NCI-H1092 treated with DMSO at 0.1 percent for 48 hours (cell line): ENCODE measurements around the gene YKT6.
"Not testable (repeated sequence)": the region's sequence is repeated elsewhere in the genome, so short reads cannot be mapped to it uniquely, and the experiment has no call there.

Experiments used
- DNase-seq: peaks from one replicate; lab custom pipeline; 2025; lab: John Stamatoyannopoulos, UW

Gene YKT6

DNA sequence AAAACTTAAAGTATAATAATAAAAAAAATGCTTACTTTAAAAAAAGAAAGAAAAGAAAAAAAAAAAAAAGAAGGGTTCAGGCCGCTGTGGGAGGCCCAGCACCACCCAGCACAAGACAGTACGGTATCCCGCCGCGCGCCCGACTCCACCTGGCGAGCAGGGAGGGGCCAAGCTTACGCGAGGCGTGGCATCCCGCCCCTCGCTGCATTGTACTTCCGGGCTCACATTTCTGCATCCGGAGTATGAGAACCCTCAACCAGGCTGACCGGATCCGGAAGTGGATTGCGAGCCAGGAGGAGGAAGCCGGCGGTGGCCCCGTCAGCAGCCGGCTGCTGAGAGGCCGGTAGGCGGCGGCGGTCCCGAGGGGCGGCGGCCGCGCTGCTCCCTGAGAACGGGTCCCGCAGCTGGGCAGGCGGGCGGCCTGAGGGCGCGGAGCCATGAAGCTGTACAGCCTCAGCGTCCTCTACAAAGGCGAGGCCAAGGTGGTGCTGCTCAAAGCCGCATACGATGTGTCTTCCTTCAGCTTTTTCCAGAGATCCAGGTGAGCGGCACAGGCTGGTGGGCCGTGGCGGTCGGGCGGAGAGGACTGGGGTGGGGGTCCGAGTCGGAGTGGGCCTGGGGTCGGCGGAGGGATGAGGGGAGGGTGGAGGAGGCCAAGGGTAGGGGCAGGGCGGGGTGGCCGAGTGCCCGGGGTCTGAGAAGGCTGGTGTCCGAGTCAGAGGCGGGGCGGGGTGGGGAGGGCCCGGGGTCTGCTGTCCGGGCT is at the start of gene YKT6:
Gene YKT6, plus strand, starts transcription at position 280 of the 763 bp plus-strand sequence. Its CDS starts 158 bp downstream, at position 438.
- peak; percentile 97 for DNase-seq

DNA sequence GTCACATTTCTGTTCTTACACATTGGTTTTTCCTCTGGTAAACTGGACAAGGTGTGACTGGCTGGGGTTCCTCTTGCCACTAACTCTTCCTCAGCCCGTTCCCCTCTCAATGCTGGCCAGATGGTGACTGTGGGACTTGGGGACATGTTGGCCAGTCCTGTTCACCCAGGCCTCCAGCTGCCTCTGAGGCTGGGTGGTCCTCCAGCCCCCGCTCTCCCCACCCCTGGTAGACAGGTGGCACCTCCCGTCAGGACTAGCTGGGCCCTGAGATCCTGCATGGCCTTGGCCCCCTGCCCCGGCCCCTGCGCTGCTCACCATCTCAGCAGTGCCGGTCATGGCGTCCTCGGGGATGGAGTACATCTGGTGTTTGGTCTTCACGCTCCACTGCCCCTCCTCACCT is 48.8 kb upstream of the YKT6 start:
- DNase-seq: no peak

DNA sequence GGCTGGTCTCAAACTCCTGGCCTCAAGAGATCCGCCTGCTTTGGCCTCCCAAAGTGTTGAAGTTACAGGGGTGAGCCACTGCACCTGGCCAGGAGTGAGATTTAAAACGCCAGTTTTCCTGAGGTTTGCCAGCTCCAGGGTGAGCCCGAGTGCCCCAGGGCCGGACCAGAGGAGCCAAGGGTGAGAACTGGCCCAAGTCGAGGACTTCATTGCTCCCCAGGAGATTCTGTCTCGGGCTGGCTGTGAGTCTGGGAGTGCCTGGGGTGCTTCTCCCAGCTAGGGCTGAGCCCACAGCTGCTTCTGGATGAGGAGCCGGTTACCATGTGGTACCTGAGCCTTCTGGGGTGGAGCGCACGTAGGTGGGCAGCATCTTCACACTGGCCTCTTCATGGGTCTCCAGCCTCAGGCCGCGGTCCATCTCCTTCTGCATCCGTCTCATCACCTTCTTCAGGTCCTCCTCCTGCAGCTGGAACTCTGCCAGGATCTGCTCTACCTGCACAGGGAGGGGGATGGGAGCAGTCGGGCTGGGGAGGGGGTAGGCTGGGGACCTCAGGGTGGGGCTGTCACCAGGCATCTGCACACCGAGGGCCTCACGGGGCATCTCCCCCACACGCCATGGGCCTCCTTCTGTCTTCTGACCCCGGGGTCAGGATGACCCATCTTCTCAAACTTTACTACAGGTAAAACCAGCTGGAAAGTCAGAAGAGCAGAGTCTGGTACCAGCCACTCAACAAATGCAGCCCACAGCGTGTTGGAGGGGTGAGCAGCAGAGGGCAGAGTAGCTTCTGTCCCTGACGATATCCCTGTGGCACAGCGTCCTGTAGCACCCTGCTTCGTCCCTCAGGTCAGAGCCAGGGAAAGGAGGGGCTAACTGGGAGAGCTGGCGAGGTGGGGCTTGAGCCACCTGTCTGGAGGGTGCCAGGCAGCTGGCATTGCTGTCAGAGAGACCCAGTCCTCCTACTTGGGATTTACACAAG is 47.5 kb upstream of the YKT6 start:
- DNase-seq: no peak

DNA sequence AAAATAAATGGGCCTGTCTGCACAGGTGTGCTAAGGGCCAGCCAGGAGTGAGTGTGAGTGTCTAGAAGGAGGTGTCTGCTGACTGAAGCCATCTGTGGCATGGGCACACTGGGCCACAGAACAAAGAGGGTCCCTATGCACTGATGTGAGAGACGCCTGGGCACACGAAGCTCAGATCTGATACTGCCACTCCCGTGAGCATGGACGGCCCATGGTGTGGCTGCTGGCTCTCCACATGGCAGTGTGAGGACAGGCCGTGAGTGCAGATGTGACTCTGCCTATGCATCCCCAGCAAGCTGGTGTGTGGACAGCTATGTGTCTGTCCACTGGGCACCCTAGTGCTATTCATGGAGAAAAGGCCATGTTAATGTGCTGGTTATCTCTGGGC is 46.8 kb upstream of the YKT6 start:
- no peak for DNase-seq

DNA sequence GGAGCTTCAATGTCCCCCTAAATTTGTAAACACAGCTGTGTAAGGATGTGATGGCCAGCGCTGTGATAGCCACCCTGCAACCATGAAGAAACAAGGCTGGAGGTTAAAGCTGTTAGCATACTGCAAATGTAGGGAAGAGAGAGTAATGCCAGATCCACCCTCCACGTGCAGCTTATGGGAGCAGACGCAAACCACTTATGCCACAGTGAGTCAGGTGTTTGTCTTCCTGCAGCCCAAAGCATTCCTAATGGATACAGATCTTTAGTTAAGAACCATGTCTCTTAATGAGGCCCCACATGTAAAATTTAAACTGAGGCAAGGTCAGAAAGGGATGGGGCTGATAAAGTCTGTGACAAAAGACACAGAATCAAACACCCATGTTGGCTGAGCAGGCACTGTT is 46.1 kb upstream of the YKT6 start:
- DNase-seq: no peak

DNA sequence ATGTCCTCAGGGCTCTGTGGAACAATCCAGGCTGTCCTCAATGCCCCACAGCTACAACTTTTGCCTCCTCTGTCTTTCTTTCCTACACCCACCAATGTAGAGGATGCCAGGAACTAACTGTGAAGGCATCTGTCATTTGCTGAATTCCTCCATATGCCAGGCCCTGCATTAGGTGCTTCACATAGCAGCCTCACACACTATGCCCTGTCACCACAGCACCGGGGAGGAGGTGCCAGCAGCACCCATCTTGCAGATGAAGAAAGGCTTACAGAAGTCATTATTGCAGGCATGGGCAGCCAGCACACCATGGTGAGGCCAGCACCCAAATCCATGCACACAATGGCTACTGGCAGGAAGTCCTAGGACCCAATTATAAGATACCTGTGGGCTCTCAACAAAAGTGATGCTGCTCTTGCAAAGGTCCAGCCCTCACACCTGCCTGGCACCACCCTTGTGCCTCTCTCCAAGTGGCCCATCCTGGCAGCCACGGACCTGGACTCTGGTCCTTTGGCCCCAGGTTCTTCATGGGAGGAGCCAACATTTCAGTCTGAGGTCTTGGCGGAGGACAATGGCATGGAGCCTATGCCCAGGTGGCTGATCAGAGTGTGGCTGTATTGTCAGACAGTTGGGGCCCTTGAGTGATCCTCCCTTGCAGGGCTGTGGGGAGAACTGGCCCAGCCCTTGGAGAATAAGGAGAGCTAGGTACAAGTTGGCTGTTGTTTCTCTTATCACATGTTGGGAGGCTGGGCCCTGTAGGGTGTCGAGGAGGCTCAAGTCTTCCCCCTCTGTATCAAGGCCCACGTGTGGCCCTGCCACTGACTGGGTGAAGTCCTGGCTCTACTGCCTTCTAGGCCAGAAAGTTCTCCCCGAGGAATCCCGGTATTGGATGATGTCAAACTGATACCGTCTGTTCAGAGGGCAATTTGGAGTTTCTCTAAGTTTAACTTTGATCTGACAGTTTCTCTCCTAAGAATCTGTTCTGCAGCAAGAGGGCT is 45.3 kb upstream of the YKT6 start:
- no peak for DNase-seq

DNA sequence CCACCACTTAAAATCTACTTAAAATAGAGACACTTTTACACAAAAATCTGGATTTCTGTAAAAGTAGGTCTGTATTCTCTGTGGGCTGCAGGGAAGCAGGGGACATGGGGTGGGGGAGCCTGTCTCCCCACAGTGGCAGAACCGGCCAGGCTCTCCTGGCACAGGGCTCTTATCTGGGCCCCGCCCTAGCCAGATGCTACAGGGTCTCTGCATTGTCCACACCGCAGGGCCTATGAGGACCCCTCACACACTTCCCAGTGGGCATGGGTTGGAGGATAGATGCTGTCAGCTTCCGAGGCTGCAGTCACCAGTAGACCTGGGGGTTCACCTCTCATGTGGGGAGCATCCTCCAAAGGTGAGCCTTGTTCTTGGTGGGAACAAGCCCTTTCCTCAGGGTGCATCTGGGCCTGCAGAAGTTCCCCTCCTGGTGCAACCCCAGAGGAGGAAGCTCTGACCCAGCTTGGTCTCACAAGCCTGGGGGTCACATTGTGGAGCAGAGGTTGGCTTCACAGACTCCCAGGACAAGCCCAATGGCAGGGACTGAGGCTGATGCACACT is 44.2 kb upstream of the YKT6 start:
- DNase-seq: no peak

DNA sequence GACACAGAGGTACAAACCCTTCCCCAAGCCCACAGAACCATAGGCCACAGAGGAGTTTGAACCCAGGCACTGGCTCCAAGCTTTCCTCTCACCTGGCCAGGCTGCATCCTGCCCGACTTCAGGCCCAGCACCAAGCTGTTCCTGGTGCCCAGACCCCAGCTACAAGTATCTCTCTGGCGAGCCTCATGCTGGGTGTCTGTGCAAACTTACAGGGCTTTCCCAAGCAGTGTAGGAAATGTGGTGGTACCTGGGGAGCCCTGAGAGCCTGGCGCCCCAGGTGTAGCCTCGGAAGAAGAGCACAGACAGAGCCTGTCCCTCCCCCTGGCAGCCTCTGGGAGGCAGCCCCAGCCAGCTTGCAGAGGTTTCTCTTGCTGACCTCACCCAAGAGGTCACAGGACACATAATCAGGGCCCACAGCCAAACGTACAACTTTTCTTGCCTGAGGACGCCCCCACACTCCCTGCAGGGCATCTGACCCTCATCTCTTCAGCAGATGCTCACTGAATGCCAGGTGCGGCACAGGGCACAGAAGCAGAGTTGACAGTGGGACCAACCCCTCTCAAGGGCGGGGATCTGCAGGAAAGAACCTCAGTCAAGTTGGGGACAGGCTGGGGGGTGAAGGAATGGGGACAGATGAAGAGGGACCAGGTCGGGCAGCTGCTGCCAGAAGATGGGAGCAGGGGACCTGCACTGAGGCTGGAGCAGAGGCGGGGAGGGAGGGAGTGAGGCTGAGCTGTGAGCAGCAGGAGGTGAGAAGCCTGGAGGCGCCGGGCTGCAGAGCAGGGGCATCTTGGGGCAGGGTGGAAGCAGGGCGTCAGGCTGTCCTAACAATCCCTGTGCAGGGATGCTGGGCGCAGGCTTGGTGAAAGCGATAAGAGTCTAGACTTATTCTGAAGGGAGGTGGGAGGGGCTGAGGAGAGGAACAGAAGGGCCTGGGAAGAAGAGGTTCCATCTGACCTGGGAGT is 43.4 kb upstream of the YKT6 start:
- no peak for DNase-seq

DNA sequence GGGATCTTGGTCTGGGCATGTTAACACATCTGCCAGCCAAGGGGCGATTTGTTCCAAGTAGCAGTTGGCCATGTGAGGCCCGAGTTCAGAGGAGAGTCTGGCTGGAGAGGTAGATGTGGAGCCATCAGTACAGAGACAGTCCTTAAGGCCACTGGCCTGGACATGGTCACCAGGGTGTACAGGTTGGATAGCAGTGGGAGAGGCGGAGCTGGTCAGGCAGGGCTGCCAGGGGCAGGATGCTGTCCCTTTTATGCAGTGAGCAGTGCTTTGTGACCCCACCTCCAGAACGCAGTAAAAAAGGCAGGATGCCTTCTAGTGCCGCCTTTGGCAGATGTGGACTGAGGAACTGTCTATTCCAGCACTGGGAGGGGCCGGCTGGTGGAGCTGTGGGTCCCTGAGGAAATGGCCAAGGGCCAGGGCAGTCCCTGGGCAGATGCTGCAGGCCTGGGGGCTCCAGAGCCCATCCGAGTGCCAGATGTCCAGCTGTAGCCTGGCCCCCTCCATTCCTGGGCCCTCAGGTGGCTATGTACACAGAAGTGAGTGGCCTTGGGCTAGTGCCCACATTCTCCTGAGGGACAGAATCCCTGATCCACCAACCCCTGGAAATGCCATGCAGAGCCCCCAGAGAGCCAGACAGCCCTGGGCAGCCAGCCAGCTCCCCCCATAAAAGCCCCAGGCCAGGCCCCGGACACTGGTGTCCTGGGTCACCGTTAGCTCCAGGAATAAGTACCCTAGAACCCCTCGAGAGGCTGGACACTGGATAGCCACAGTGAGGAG is 42.5 kb upstream of the YKT6 start:
- peak; percentile 46 for DNase-seq

DNA sequence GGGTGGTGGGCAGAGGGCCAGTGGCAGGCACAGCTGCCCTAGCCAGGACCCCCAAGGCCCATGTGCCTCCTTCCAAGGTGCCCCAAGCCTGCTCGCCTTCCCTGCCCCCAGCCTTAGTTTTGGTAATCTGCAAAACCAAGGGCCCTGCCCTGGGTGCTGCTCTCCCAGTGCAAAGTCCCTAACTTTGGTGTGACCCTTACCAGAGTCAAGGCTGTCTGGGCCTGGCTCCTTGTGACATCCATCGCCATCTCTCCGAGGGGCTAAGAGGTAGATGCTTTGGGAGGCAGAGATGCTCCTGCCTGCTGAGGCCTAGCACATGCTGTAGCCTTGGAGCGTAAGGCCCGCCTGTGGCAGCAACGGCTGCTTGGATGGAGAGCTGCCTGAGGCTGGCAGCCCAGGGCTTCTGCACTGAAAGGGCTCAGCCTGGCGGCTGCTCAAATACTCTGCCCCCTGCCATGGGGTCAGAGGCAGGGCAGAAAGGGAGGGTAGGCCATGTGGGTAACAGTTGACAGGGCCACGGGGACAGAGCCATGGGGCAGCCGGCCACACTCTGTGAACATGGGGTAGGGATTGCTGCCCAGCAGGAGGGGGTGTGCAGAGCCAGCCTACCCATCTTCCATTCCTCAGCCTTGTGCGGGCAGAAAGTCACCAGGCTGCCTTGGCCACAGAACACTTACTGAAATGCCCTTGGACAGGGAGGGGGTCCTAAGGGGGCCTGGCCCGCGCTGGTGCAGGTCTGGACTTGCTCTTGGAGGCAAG is 41.7 kb upstream of the YKT6 start:
- no peak for DNase-seq

DNA sequence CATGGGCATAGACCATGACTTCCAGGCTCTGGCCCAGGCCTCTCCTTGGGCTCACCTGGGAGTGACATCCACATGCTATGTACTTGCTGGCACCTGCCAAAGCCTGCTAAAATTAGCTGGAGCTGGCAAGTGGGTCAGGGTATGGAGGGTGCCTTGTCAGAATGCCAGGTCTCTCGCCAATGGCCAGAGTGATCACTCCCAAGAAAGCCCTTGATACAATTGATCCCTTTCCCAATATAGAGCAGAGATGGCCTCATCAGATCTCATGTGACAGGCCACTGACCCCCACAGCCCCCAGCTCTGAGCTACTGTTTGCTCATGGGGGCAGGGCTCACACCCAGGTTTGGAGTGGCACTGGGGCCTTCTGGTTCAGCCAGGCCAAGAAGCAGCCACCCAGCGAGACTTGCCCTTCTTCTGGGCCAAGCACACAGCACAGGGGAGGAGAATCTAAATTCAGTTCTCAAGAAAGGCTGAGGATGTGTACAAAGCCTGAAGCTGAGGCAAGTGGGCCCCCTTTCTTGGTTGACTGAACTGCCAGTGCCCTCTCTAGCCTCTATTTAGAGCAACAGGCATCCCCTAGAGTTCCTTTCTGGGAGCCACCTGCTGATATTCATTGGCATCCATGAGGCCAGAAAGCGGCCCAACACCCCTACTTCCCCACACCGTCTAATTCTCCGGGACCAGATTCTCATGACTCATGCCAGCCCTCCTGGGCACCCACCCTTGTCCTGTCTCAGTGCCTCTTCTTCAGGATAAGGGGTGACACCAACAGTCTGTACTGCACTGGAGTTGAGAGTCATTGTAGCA is 40.8 kb upstream of the YKT6 start:
- peak; percentile 23 for DNase-seq

DNA sequence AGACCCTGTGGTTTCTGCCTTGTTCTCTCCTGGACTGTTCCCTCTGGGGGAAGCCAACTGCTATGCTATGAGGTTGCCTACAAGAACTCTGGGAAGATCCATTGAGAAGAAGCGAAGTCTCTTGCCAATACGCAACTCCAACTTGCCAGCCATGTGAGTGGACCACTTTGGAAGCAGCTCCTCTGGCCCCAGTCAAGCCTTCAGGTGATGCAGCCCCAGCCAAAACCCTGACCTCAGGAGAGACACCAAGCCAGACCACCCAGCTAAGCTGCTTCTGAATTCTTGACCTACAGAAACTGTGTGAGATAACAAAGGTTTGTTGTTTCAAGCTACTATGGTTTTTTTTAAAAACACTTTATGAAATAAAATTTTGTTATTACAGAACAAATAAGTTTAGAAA is 39.4 kb upstream of the YKT6 start:
- no peak for DNase-seq

DNA sequence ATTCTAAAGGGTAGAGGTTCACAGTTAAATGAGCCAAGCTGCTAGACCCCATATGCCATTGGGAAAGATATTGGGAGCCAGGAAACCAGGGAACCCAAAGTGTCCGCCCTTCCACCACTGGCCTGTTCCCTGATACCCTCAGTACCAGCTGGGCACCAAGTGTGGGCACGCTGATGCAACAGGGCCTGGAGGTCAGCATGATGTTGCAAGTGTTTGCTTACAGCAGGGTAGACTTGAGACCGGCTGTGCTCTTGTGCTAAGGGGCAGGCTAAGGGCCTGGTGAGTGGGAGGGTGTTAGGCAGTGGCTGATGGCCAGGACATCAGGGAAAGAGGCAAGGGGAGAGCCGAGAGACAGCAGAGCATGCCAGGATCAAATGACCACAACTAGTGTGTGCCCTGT is 38.6 kb upstream of the YKT6 start:
- DNase-seq: no peak

DNA sequence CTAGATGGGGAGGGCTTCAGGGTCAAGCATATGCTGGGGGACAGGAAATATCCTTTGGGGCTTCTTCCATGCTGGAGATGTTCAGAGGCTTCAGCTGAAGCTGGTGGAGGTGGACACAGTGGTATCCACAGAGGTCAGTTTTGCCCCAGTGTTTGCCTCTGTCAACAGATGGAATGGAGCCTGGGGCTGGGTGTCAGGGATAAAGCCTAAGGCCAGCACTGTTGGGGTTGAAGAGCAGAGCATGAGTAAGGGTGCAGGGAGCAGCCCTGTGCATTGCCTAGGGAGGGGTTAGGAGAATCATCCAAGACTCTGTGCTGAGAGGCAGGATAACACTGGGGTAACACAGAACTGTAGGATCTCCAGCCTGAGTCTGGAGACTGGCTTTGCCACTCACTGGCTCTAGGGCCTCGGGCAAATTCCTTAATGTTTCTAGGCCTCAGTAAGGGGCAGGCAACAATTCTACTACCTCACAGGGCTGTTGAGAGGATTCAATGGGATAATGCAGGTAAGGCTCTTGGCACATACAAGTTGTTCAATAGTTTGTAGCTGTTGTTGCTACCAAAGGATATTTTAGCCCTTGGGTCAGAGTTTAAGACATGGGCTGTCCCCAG is 37.9 kb upstream of the YKT6 start:
- no peak for DNase-seq

DNA sequence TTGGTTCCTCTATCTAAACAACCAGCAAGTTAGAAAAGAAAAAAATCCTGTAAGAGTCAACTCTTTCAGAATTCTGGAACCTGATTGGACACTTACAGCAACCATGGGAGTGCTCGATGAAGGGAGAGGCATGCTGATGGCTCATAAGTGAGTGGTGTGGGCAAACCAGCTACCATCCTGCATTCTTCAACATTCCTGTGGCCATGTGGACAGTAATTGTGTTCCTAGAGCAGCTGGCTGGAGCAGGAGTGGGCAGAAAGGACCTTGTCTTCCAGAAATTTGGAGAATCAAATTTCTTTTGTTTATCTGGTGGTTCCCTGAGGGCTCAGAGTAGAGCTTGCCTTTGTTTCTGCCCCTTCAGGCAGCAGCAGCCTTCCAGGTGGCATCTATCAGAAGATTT is 37.2 kb upstream of the YKT6 start:
- no peak for DNase-seq

DNA sequence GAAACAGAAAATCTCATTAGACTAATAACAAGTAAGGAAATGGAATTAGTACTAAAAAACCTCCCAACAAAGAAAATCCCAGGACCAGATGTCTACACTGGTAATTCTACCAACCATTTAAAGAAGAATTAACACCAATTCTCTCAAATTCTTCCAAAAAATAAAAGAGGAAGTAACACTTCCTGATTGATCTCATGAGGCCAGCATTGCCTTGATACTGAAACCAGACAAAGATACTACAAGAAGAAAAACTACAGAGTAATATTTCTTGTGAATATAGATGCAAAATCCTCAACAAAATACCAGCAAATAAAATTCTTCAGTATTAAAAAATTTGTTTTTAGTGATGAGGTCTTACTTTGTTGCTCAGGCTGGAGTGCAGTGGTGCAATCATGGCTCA is 32.9 kb upstream of the YKT6 start:
- no peak for DNase-seq

DNA sequence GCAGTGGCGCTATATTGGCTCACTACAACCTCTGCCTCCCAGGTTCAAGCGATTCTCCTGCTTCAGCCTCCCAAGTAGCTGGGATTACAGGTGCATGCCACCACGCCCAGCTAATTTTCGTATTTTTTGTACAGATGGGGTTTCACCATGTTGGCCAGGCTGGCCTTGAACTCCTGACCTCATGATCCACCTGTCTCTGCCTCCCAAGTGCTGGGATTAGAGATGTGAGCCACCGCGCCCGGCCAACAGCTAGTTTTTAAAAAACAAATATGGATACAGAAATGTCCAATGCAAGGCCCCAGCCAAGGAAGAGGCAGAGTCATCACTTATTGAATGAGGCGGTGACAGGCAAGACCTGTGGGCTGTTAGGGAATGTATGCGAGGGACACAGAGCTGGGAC is 28.9 kb upstream of the YKT6 start:
- DNase-seq: not testable (repeated sequence)

DNA sequence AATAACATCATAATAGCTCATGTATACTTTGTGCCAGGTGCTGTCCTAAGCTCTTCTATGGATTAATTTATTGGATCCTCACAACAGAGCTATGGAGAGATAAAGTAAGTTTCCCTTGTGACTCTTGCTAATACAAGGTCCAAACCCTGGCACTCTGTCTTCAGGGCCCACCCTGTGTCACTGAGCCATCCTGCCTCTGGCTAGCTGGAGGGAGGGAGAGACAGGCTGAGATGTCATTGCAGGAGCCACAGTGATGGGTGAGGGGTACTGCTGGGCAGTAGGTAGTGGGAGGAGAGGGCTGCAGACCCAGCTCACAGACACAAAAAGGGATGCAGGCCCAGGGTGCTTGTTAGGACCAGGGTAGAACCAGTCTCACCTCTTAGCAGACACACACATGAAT is 28.4 kb upstream of the YKT6 start:
- DNase-seq: no peak
